ENCODE results near the gene TFG.

DNA sequence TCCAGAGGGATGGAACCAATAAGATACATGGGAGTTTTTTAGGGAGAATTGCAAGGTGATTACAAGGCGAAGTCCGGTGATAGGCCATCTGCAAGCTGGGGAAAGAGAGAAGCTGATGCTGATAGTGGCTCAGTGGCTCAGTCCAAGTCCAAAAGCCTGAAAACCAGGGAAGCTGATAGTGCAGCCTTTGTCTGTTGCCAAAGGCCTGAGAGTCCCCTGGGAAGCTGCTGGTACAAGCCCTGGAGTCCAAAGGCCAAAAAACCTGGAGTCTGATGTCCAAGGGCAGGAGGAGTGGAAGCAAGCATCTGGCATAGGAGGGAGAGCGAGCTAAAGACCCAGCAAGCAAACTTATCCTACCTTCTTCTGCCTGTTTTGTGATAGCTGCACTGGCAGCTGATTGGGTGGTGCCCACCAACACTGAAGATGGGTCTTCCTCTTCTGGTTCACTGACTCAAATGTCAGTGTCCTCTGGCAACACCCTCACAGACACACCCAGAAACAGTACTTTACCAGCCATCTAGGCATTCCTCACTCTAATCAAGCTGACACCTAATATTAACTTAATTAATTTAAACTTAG is 16.7 kb downstream of the TFG start:
- TF ChIP-seq CTCF (IDR thresholded peaks at IDR 0.05), result no peak
- TF ChIP-seq POLR2A (IDR thresholded peaks at IDR 0.05), result no peak

All from uterus (tissue), 2 donors.